Activated gamma-delta T cell treated with anti-CD3 and anti-CD28 coated beads, Interleukin-2, amount 50 U/mL, for 16 hours (primary cell): ENCODE results near the gene LANCL3.
"Not testable (repeated sequence)": the region's sequence is repeated elsewhere in the genome, so short reads cannot be mapped to it uniquely, and the experiment has no call there.

Source experiments
- DNase-seq: peaks from one replicate; pipeline ENCODE4 v3.0.0-alpha.2; 2020; ENCODE audit warnings: low read depth

Gene LANCL3

GRCh38 chrX:37627602-37628001 is 56.1 kb downstream of the LANCL3 start:
- DNase-seq, result no peak

GRCh38 chrX:37638047-37638446 is 66.6 kb downstream of the LANCL3 start:
- no peak for DNase-seq

GRCh38 chrX:37640142-37640541 is 68.7 kb downstream of the LANCL3 start:
- DNase-seq, result no peak

- no peak for DNase-seq
Observed at GRCh38 chrX:37641859-37642258, 70.4 kb downstream of the LANCL3 start.

GRCh38 chrX:37644381-37645305 is 73.2 kb downstream of the LANCL3 start:
- no peak for DNase-seq

GRCh38 chrX:37646254-37646653 is 74.8 kb downstream of the LANCL3 start:
- no peak for DNase-seq

GRCh38 chrX:37650879-37651278 is 79.4 kb downstream of the LANCL3 start:
- DNase-seq, result not testable (repeated sequence)

- no peak for DNase-seq
Observed at GRCh38 chrX:37651921-37652452, 80.5 kb downstream of the LANCL3 start.

GRCh38 chrX:37652589-37653231 is 81.2 kb downstream of the LANCL3 start:
- DNase-seq, result no peak

- no peak for DNase-seq
Observed at GRCh38 chrX:37653397-37654085, 82.1 kb downstream of the LANCL3 start.

GRCh38 chrX:37658343-37659030 is 87.0 kb downstream of the LANCL3 start:
- DNase-seq, result no peak

- DNase-seq, result no peak
Observed at GRCh38 chrX:37659047-37659446, 87.6 kb downstream of the LANCL3 start.

GRCh38 chrX:37662181-37662580 is 90.7 kb downstream of the LANCL3 start:
- no peak for DNase-seq

- no peak for DNase-seq
Observed at GRCh38 chrX:37666516-37666915, 95.1 kb downstream of the LANCL3 start.

GRCh38 chrX:37667141-37667540 is 95.7 kb downstream of the LANCL3 start:
- no peak for DNase-seq

GRCh38 chrX:37672563-37672962 is 101.1 kb downstream of the LANCL3 start:
- no peak for DNase-seq

GRCh38 chrX:37676811-37677210 is 105.3 kb downstream of the LANCL3 start:
- no peak for DNase-seq

GRCh38 chrX:37677243-37677642 is 105.8 kb downstream of the LANCL3 start:
- DNase-seq, result no peak

- DNase-seq, result no peak
Observed at GRCh38 chrX:37677765-37678164, 106.3 kb downstream of the LANCL3 start.

- DNase-seq, result no peak
Observed at GRCh38 chrX:37678574-37678973, 107.1 kb downstream of the LANCL3 start.

GRCh38 chrX:37679230-37679629 is 107.8 kb downstream of the LANCL3 start:
- DNase-seq, result no peak

- DNase-seq, result no peak
Observed at GRCh38 chrX:37679888-37680287, 108.4 kb downstream of the LANCL3 start.
